PC-3 (cell line): ENCODE measurements around the gene MAGEC2. TPM values are rescaled to one million over a fixed set of nuclear protein-coding genes. Genes with fewer than 3 reads are reported as not detected.

Experiments
- ATAC-seq: fragments of 200-7000 bp; cut with Tn5 transposase; 2 replicates; pipeline ENCODE4 v1.9.1; 2020; ENCODE audit warnings: mild to moderate bottlenecking, moderate library complexity
- Bru-seq: library from RNA; stranded (reverse); fragments of 400-500 nt; gene quantifications from one replicate; lab custom pipeline; 2021; lab: Mats Ljungman, UMichigan
- BruChase-seq, 2 experiments: library from RNA; stranded (reverse); fragments of 400-500 nt; gene quantifications; one replicate each; lab custom pipeline; 2021; lab: Mats Ljungman, UMichigan
- BruUV-seq: library from RNA; stranded (reverse); fragments of 400-500 nt; replicated peaks from 2 replicates; lab custom pipeline; 2021; lab: Mats Ljungman, UMichigan
- CTCF ChIA-PET: fragments of 300-600 bp; sonication (Branson Sonifier 250); formaldehyde crosslinking; loops from one replicate; lab custom pipeline; 2022; ENCODE audit warnings: antibody characterized with exemption; lab: Charles Lee
- POLR2A ChIA-PET: fragments of 300-600 bp; sonication (Branson Sonifier 250); formaldehyde crosslinking; loops from one replicate; lab custom pipeline; 2022; ENCODE audit warnings: antibody characterized with exemption; ENCODE audit not compliant: unreplicated experiment; lab: Charles Lee
- DNase-seq: peaks from one replicate; pipeline ENCODE4 v3.0.0-alpha.2; 2015
- H2AFZ ChIP-seq: fragments of 300-600 bp; sonication (generic); 2 replicates; pipeline ENCODE4 v1.6.0; 2016; ENCODE audit warnings: antibody characterized with exemption, low read length
- H3F3A ChIP-seq: fragments of 300-600 bp; sonication (generic); one replicate; pipeline ENCODE4 v1.6.0; 2017; ENCODE audit warnings: antibody characterized with exemption, low read length, control low read depth, mild to moderate bottlenecking; ENCODE audit not compliant: unreplicated experiment
- H3K27ac ChIP-seq: fragments of 300-600 bp; sonication (generic); 2 replicates; pipeline ENCODE4 v1.5.1; 2016; ENCODE audit warnings: mild to moderate bottlenecking, low read length
- H3K27me3 ChIP-seq: fragments of 300-600 bp; sonication (generic); 2 replicates; pipeline ENCODE4 v1.6.1; 2016; ENCODE audit warnings: low read length, mixed read lengths
- H3K36me3 ChIP-seq: fragments of 300-600 bp; sonication (generic); 2 replicates; pipeline ENCODE4 v1.6.1; 2016; ENCODE audit warnings: low read depth, mixed run types, low read length, mixed read lengths
- H3K4me1 ChIP-seq: fragments of 300-600 bp; sonication (generic); 2 replicates; pipeline ENCODE4 v1.5.1; 2016; ENCODE audit warnings: low read length; ENCODE audit not compliant: insufficient read depth
- H3K4me2 ChIP-seq: fragments of 300-600 bp; sonication (generic); 2 replicates; pipeline ENCODE4 v1.6.0; 2016; ENCODE audit warnings: low read length
- H3K4me3 ChIP-seq: fragments of 300-600 bp; sonication (generic); 2 replicates; pipeline ENCODE4 v1.5.1; 2016; ENCODE audit warnings: mild to moderate bottlenecking, low read length, mixed read lengths
- H3K79me2 ChIP-seq: fragments of 300-600 bp; sonication (generic); 2 replicates; pipeline ENCODE4 v1.6.1; 2017; ENCODE audit warnings: low read length, mixed read lengths
- H3K9ac ChIP-seq: fragments of 300-600 bp; sonication (generic); 2 replicates; pipeline ENCODE4 v1.6.0; 2016; ENCODE audit warnings: mild to moderate bottlenecking, low read length
- H3K9me2 ChIP-seq: fragments of 300-600 bp; sonication (generic); replicated peaks from 2 replicates; pipeline ENCODE4 v1.6.1; 2016; ENCODE audit warnings: mixed run types, low read length, mixed read lengths
- H3K9me3 ChIP-seq: fragments of 300-600 bp; sonication (generic); 2 replicates; pipeline ENCODE4 v1.6.1; 2016; ENCODE audit warnings: low read length, mixed read lengths
- H4K20me1 ChIP-seq: fragments of 300-600 bp; sonication (generic); 2 replicates; pipeline ENCODE4 v1.6.1; 2016; ENCODE audit warnings: low read length, mixed read lengths
- EZH2 ChIP-seq: fragments of 300-600 bp; sonication (generic); IDR thresholded peaks from one replicate; pipeline ENCODE4 v1.6.1; 2017; ENCODE audit warnings: antibody characterized with exemption, mild to moderate bottlenecking, low read length; ENCODE audit not compliant: unreplicated experiment
- EZH2phosphoT487 ChIP-seq: fragments of 300-600 bp; sonication (generic); IDR thresholded peaks from 2 replicates; pipeline ENCODE4 v1.6.1; 2018; ENCODE audit warnings: mild to moderate bottlenecking, antibody characterized with exemption, low read length, borderline replicate concordance
- intact Hi-C: fragments of 100-400 bp; cut with micrococcal nuclease; formaldehyde crosslinking; loops from 2 replicates; pipeline ENCODE4 v1.9.0; 2023
- long read RNA-seq: library from polyadenylated mRNA; unstranded; transcript quantifications from one replicate; pipeline ENCODE4 v2.0.0, GENCODE V29; 2021; ENCODE audit not compliant: unreplicated experiment
- total RNA-seq: library from RNA; depleted of rRNA; stranded (reverse); fragments of >200 nt; gene quantifications from 2 replicates; pipeline ENCODE4 v1.2.3, GENCODE V29; 2014; rRNA removed
- TF ChIP-seq, protein P1 (sequence below): fragments of 300-600 bp; sonication (generic); conservative IDR thresholded peaks from 2 replicates; pipeline ENCODE4 v1.5.1; 2017; ENCODE audit warnings: antibody characterized with exemption, low read depth, mild to moderate bottlenecking, low read length

MAGEC2 gene, protein sequence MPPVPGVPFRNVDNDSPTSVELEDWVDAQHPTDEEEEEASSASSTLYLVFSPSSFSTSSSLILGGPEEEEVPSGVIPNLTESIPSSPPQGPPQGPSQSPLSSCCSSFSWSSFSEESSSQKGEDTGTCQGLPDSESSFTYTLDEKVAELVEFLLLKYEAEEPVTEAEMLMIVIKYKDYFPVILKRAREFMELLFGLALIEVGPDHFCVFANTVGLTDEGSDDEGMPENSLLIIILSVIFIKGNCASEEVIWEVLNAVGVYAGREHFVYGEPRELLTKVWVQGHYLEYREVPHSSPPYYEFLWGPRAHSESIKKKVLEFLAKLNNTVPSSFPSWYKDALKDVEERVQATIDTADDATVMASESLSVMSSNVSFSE
- total RNA-seq (not detected in 2 replicates), Bru-seq, nascent RNA (not detected), BruChase-seq, experiment 1, labeled RNA remaining after a 6-hour chase (not detected), BruChase-seq, experiment 2, labeled RNA remaining after a 2-hour chase (percentile 17 among the genes with signal in this experiment)
- long read RNA-seq: 0 reads

DNA sequence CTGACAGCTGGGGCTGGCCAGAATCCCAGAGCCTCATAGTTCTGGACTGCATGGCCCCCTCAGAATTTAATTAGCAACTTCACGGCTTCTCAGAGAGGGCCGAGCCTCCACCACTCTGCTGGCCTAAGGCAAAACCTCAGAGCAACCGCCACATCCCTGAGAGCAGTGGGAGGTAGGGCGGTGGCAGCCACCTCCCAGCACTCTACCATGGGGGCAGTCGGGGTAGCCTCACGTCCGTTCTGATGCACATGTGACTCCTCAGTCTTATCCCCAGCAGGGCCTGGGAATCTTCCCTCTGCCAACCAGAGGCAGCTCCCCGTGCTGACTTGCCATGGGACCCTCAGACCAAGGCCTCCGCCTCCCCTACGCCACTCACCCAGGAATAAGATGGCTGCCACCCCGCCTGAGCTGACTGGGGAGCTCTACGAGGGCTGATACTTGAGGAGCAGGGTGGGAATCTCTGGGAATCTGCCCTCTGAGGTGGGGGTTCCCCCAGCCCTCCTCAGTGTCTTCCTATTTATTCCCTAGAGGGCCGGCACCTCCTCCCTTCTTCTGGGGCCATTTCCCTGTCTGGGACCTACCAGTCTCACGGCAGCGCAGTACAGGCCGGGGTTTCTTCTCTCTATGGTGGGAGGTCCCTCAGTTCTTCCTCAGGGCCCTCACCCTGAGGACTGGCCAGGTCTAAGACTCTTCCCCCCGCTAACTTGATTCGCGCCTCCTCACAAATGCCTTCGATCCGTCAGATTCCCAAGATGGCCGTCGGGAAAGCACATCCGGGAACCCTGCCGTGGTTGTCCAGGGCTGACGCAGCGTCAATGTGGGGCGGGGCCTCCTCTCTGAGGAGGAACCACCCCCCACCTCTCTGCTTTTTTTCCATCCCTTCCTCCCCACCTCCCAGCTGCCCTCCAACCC, at the start of gene MAGEC2:
MAGEC2 (minus strand) TSS at position 769 of the 912 bp plus-strand sequence. CDS start 1,303 bp downstream, outside the sequence.
- no peak within 1 kb of the TSS for H3K4me2 ChIP-seq
- no peak within 1 kb of the TSS for H3K9ac ChIP-seq
- TF ChIP-seq EZH2 (no peak), EZH2phosphoT487 (no peak)
- TF ChIP-seq, protein P1, sequence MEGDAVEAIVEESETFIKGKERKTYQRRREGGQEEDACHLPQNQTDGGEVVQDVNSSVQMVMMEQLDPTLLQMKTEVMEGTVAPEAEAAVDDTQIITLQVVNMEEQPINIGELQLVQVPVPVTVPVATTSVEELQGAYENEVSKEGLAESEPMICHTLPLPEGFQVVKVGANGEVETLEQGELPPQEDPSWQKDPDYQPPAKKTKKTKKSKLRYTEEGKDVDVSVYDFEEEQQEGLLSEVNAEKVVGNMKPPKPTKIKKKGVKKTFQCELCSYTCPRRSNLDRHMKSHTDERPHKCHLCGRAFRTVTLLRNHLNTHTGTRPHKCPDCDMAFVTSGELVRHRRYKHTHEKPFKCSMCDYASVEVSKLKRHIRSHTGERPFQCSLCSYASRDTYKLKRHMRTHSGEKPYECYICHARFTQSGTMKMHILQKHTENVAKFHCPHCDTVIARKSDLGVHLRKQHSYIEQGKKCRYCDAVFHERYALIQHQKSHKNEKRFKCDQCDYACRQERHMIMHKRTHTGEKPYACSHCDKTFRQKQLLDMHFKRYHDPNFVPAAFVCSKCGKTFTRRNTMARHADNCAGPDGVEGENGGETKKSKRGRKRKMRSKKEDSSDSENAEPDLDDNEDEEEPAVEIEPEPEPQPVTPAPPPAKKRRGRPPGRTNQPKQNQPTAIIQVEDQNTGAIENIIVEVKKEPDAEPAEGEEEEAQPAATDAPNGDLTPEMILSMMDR: no peak
- no peaks in the 10 kb centered on the region for H3K9me2 ChIP-seq
- no peaks in the 10 kb centered on the region for H3K27me3 ChIP-seq
- no peaks in the 10 kb centered on the region for H3F3A ChIP-seq
- no peaks in the 10 kb centered on the region for H3K36me3 ChIP-seq
- intact Hi-C loops: no loop called here
- DNase-seq (no peak), ATAC-seq (no peak)
- H2AFZ ChIP-seq: no peak within 1 kb of the TSS
- ChIA-PET CTCF (no interaction called here), POLR2A (no interaction called here)
- no TSS peak for BruUV-seq
- H3K27ac ChIP-seq: no peak within 1 kb of the TSS
- no peak within 1 kb of the TSS for H3K4me3 ChIP-seq
- no peaks in the 10 kb centered on the region for H3K9me3 ChIP-seq
- no peaks in the 10 kb centered on the region for H3K4me1 ChIP-seq
- H4K20me1 ChIP-seq: no peaks in the 10 kb centered on the region
- no peaks in the 10 kb centered on the region for H3K79me2 ChIP-seq

DNA sequence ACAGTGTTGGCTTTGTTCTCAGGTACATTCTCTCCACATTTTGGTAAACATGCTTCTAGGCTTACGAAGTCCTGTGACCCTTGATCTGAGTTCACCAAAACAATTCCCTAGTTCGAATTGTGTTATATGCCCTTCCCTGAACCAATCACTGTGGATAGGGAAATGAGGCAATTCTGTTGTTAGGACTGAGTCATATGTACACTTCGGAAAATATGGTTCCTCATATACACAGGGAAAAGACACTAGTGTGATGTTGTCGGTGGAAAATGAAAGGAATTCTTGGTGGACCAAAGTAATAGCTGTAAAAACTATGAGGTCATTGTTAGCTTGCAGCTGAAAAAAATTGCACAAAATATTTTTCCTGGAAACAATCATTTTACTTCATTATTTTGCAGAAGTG, 46.6 kb upstream of the MAGEC2 start:
- DNase-seq (peak; percentile 31), ATAC-seq (no peak)
- Histone ChIP-seq H3K4me3 (no peak overlapping the region), H4K20me1 (no peaks in the 10 kb centered on the region), H3K79me2 (no peaks in the 10 kb centered on the region), H2AFZ (no peak overlapping the region), H3K27ac (no peak overlapping the region), H3K27me3 (no peaks in the 10 kb centered on the region), H3K9me3 (no peaks in the 10 kb centered on the region), H3K9me2 (no peaks in the 10 kb centered on the region), H3K9ac (no peak overlapping the region), H3F3A (no peaks in the 10 kb centered on the region), H3K4me1 (no peaks in the 10 kb centered on the region), H3K36me3 (no peaks in the 10 kb centered on the region), H3K4me2 (no peak overlapping the region)
- ChIA-PET CTCF (no interaction called here), POLR2A (no interaction called here)
- intact Hi-C loops: no loop called here
- BruUV-seq: no TSS peak
- TF ChIP-seq EZH2phosphoT487: no peak
- TF ChIP-seq EZH2: no peak
- TF ChIP-seq, protein P1: no peak
